NCI-H2029 treated with DMSO at 0.1 percent for 48 hours (cell line): ENCODE measurements around the gene TRNT1.

Experiments
- DNase-seq: peaks from one replicate; lab custom pipeline; 2025; lab: John Stamatoyannopoulos, UW

Gene TRNT1

DNA sequence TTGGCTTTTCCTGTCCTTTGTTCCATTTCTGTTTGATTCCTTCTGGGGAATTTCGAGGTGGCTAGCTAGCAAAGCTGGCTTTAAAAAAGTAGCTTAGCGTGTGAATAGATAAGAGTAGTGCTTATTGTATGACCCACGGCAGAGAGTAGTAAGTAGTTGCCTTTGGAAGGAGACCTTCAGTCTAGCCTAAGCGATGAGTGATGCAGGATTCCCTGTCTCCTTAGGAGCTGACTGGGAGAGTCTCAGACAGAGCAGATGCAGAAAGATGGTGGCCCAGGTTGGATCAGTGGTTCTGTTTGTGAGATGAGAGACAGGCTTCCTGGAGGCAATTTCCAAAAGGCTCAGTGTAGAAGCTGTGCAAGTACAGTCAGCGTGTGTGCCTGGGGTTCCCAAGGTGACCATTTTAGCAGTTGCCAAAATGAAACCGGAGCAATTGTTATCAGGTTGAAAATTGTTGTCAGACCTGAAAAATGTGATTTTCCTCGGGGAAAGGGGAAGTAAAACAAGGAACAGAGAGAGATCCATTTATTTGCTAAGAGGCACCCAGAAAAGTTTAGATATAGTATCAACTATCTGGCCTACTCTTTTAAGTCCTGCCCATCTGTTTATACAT lies 15.9 kb upstream of the TRNT1 start:
- DNase-seq: no peak

DNA sequence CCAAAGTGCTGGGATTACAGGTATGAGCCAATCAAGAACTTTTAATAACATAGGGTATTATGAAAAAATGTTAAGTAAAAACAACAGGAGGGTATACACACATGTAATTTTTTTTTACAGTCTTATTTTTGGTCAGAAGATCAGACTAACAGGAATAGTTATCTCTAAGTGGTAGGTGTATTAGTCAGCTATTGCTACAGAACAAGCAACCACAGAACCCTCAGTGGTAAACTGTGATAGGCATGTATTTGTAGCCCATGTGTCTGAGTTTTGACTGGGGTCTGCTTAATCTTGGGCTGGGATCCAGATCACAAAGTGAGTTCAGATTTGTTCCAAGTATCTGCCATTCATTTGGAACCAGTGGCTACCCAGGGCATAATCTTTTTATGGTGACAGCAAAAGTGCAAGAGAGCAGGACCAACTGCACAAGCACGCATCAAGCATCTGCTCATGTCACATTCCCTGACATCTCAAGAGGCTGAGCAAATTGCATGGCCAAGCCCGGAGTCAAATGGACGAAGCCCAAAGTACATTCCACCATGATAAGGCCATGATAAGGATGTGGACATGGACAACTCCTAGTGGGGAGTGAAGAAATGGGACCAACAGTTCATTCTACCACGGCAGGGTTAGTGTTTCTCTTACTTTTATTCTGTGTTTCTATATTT lies 13.6 kb upstream of the TRNT1 start:
- no peak for DNase-seq

DNA sequence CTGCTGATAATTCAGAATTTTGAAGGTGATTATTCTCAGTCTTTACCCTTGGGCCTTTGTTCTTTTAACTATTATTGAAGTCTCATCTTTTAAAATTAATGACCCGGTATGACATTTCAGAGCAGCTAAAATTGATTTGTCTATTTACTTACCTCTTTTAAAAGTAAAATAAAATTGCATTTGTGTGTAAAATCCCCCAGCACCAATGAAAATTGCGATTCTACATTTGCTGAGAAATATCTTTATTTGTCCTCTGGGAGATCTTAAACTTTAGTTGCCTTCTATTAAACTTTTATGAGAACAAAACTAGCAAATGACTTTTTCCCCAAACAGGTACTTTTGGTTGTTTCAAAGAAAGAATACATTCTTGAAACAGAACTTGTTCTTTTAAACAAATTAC lies 9.1 kb upstream of the TRNT1 start:
- DNase-seq: no peak

DNA sequence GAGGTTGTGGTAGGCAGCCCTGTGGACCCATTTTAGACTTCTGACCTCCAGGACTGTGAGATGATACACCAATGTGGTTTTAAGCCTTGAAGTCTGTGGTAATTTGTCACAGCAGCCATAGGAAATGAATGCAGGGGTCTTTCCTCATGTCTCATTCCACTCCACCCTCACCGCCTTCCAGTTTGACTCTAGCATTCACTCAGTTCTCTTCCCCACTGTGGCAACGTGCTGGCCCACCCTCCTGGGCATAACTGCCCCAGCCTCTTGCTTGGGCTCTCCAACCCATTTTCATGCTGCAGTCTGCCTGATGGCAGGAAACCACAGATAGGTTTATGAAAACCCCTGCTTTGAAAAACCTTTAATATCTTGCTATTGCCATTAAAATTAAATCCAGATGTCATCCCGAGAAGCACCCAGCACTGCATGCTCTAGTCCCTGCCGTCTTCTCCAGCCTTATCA lies 7.3 kb upstream of the TRNT1 start:
- DNase-seq: no peak

DNA sequence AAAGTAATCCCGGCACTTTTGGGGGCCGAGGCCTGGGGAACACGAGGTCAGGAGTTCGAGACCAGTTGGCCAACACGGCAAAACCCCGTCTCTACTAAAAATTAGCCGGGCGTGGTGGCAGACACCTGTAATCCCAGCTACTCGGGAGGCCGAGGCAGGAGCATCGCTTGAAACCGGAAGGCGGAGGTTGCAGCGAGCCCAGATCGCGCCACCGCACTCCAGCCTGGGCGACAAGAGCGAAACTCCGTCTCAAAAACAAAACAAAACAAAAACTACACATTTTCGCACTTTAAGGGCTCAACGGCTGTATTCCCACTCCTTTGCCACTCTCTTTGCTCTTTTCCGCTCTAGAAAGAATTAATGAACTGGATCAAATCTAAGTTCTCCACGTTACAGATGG lies 763 bp upstream of the TRNT1 start:
- DNase-seq: no peak

DNA sequence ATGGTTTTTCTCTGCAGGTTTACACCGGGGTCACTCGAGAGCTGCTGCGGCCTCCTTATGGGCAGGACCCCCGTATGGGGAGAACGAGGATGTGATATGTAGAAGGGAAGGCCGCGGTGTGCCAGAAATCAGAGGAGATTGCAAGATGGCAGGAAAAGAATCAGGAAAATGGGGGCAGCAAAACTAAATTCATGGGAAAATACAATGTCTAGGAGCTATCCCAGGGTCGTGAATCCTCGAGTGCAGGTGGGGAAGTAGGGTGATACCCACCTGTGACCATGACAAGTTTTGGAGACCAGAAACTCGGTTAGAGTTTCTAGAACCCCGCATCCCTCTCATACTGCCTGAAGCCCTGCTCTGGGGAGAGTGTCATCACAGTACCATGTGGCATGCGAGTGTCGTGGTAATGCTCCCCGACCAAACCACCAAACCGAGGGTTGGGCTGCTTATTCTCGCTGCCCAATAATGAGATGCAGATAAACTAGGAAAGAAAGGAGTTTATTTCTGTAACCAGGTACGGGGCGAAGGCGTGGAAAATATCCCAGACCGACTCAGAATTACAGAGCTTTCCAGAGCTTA lies 781 bp downstream of the TRNT1 start:
- no peak for DNase-seq

DNA sequence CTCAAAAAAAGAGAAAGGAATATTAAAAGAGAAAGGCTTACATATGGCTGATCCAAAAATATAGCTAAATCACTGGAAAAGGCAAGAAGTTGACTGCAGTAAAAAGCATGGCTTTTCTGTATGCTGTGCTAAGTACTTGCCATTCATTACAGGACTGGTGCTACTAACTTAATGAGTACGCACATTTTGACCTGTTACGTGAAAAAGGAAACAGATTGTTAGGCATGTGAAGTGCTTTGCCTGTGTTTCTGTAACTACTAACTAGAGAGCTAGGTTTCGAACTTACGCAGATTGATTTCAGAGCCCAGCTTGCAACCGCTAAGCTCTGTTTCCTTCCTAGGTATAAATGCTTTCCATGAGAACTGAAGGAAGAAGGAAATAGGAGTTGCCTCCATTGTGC lies 2.8 kb downstream of the TRNT1 start:
- DNase-seq: no peak

DNA sequence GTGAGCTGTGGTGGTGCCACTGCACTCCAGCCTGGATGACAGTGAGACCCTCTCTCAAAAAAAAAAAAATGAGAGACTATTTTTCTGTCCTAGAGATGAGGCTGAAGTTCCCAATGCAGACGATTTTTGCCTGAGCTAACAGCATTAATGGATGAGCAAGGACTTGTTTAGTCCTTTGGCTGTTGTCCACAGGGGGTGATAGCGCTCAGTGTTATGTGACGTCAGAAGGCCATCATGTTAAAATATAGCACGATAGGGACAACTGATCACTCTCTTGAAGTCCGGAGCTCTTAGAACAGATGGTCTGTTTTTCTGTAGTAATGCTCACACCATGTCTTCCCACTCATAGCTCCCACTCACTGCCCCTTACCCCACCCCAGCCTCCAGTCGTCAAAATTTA lies 6.8 kb downstream of the TRNT1 start:
- no peak for DNase-seq

DNA sequence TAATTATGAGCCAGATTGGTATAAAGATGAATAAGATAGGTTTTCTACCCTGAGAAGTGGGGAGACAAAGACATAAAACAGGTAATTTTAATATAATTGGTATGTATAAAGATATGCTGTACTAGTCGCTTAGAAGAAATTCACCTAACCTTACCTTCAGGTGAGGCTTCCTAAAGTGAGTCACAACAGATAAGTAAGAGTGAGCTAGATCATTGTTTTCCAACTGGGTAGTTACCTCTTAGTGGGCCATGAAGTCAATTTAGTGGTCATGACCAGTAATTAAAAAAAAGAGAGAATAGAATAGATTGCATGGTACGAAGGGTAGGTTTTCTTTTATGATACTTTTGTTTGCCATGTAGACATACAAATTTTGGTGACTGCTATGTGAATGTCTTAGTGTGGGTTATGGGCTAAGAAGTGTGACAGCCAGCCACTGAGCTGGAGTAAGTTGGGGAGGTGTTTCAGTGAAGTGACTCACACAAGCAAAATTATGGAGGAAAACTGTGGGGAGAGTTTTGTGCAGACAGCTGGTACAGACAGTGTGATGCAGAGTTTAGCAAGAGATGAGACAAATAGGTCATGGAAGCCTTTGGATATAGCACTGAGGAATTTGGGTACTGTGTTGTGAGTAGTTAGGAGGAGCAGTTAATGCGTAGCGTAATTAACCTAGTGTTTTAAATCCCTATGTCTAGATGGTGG lies 8.2 kb downstream of the TRNT1 start:
- no peak for DNase-seq

DNA sequence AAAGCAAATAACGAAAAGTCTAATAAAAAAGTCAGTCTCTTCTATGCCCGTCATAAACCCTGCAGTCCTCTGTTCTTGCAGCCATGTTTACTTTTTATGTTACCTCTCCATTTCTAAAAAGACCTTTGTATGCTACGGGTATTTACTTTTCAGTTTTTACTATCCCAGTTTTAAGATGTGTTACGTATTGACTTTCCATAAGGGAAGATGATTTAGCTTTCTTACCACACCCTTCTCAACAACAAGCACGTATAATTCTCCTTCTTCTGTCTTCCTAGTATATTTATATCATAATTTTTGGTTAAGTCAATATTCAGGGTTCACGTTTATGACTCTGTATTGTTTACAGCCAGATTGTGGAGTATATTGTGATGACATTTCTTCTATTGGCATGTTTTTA lies 10.8 kb downstream of the TRNT1 start:
- no peak for DNase-seq

DNA sequence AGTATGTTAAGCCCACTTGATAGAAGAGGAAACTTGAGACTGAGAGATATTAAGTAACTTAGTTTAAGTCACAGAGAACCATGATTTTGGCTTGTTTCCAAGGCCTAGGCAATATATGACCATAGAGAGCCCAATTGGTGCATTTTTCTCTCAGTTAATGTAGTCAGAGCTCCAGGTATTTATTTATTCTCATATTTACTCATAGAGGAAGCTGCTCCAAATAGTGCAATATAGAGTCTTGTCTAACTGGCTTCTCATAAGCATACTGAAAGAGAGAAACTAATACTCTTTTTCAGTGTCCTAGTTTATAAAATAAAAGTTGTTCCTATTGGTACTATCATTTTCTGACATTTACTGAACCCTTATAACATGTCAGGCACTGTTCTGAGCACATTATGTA lies 15.2 kb downstream of the TRNT1 start:
- DNase-seq: no peak

DNA sequence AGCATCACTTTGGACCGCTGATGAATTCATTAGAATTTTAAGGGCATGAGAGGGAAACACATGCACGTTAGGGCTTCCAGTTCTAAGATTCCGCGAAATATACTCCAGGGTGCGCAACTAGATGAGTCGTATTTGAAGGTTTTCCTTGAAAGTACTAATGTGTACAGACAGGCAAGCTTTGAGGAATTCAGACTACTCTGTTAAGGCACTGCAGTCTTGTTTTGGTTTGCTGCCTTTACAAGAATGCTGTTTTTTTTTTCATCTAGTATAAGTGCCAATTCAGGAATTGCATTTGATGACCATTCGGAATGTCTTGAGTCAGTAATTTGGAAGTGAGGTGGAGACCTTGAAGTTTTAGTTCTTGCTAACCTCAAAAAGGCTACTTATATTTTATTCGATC lies 19.1 kb downstream of the TRNT1 start:
- DNase-seq: no peak

DNA sequence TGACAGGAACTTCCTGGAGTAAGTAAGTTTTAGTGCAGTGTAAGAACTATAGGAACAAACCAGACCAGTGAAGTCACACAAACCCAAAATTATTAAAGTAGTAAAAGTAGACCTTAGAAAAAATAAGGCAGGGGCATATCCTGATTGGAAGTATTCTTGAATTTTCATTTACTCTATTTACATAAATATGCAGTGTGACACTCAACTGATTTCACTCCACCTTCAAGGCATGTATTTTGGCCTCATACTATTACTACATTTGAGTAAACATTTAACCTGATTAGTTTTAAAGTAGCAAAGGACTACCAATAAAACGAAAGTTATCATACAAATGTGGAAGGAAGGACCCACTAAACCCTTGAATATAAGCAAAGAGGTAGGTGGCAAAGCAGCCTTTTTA lies 22.8 kb downstream of the TRNT1 start:
- DNase-seq: no peak

DNA sequence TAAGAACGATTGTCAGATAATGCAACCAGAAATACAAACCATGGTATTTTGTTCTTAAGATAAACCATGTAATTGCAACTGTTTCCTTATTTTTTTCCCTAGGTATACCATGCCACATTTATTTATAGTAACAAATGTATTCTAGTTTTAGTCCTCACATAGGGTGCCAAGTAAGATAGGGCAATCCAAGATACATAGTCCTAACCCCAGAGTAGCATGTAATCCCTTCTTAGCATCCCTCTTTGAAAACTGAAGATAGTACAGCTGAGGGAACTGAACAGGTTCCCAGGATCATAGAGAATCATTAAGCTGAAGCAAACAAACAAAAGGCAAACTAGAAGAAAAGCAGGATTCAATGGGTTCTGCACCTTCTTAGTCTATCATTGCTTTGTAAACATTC lies 24.8 kb downstream of the TRNT1 start:
- no peak for DNase-seq

DNA sequence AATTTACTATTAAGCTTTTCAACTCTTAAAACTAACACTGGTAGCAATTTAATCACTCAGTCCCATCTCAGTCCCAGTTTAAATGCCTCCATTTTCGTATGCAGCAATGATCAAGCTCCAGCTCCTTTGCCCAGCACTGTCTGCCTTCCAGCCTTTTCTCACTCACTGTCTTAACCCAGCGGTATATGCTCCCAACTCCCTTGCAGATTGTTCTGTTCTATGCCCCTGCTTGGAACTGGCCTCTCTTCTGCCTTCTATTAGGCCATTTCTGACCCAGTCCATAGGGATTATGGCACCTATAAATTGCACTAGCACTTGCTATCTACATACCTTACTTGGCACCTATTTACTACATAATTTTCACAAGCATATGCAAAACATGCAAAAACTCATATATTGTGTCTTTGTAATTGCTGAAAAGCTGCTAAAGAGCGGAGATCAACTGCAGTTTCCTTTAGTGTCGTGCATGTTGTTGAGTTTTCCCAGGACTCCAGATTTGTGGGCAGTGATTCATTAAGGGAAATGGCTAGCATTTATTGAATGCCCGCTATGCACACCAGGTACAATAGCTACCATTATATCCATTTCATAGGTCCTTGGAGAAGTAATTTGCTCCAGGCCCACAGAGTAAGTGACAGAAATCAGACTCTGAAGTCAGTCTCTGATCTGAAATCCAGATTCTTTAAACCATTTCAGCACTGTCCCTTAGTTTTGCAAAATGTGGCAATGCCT lies 28.3 kb downstream of the TRNT1 start:
- no peak for DNase-seq

DNA sequence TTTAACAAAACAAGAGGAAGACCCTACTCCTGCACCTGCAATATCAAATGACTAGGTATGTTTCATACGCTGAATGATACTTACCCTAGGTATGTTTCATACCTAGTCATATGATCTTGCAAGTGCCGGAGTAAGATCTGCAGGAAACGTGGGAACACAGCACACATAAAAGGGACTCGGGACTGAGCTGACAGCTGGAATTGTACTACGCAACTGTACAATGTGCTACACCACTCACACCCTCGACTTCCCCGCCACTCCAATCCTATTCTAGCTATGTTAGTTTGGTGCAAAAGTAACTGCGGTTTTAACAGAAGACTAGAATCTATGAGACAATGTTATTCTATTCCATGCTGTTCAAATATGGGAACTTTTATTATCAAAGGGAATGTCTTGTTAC lies 30.7 kb downstream of the TRNT1 start:
- no peak for DNase-seq

DNA sequence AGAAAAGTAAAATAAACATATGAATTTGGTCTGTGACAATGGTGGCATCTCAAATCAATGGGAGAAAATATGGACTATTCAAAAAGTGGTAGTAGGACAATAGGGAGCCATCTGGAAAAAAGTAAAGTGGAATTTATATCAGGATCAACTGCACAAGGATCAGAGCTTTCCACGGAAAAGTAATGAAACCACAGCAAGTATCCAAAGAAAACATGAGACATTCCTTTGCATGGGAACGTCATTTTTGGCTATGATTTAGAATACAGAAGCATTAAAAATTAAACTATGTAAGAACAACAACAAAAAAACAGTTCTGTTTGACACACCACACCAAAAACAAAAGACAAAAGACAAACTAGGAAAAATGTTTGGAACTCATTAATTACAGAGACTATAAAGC lies 34.1 kb downstream of the TRNT1 start:
- DNase-seq: no peak

DNA sequence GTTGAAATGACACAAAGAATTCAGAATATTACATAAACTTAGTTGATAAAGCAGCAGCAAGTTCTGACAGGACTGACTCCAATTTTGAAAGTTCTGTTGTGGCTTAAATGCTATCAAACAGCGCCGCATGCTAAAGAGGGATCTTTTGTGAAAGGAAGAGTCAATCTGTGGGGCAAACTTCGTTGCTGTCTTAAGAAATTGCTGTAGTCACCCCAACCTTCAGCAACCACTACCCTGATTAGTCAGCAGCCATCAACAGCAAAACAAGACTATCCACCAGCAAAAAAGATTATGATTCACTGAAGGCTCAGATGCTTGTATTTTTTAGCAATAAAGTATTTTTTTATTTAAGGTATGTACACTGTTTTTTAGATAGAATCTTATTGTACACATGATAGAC lies 38.5 kb downstream of the TRNT1 start:
- DNase-seq: no peak

DNA sequence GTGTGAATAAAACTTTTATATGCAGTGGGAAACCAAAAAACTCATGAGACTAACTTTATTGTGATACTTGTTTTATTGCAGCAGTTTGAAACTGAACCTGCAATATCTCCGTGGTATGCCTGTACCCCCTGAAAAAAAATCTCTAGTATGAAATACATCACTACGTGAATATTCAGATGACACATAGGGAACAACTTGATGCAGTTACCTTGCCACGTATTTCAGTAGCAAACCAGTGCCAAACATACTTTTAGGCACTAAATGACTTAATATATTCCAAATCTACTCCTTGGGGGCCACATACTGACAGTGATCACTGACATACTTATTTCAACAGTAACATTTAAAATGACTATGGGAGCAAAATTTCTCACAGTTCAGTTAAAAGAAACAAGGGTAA lies 38.9 kb downstream of the TRNT1 start:
- no peak for DNase-seq

DNA sequence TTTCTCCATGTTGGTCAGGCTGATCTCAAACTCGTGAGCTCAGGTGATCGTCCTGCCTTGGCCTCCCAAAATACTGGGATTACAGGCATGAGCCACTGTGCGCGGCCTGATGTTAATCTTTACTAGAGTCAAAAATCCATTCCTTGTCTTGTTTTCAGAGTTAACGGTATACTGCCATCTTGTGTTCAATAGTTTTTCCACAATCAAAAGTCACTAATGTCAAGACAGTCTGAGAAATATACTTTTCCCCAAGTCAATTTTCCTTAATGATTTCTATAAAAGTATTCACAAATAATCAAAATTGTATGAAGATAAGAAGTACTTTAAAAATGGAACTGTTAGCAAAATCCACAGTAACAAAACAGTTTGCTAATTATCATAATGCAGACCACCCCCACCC lies 44.3 kb downstream of the TRNT1 start:
- DNase-seq: no peak

DNA sequence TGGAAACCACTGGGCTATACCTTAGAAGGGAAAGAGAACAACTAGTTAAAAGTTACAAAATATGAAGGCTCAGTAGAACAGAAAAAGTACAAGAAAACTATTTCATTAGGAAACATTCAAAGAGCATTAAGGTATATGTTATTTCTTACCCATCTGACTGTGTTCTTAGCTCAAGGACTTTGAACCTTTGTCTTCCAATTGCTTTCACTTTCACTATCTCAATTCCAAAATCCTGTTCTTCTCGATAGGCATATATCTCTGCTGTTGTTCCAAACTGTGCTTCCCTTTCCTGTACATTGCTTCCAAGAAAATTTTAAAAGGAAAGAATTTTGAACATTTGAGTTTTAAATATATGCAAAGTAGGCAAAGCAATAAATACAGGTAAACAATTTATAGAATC lies 45.9 kb downstream of the TRNT1 start:
- DNase-seq: no peak

DNA sequence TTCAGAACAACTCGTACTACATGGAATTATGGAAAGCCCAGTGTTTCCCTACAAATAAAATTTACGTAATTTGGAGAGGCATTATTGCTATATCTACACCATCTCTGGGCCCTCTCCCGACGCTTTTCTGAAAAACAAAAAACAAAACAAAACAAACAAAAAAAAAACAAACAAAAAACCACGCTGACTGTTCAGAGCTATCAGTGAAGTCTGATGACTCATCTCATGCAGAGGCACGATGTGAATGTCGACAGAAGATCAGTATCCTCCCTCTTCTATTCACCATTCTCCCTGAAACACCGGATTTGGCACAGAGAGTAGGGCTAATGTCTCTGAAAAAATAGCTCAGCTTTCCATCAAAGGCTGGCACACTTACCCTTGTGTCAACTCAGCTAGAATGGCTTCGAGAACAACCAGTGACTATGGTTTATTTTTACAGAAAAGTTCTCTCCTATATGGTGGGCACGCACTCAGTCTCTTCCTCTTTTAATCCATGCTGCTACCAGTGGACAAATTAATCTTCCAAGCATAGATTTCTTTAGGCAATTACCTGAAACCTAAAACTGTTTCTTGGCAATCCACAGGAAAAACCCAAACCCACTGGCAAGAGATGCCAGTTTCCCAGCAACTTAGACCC lies 51.2 kb downstream of the TRNT1 start:
- DNase-seq: no peak
